LNCaP clone FGC (cell line): Measurements from ENCODE around the gene HS6ST1.

Experiments
- DNase-seq: peaks from one replicate; pipeline ENCODE4 v3.0.0-alpha.2; 2011; ENCODE audit warnings: low read depth
- H3K4me3 ChIP-seq: 2 replicates; pipeline ENCODE4 v1.5.1; 2011; ENCODE audit warnings: mild to moderate bottlenecking, low read depth, low read length, control low read depth
- TF ChIP-seq, protein P1 (sequence below): IDR thresholded peaks from 2 replicates; pipeline ENCODE4 v1.5.1; 2012; ENCODE audit warnings: mild to moderate bottlenecking; ENCODE audit not compliant: control insufficient read depth, insufficient read depth; ENCODE audit errors: extremely low read depth

Gene HS6ST1

DNA sequence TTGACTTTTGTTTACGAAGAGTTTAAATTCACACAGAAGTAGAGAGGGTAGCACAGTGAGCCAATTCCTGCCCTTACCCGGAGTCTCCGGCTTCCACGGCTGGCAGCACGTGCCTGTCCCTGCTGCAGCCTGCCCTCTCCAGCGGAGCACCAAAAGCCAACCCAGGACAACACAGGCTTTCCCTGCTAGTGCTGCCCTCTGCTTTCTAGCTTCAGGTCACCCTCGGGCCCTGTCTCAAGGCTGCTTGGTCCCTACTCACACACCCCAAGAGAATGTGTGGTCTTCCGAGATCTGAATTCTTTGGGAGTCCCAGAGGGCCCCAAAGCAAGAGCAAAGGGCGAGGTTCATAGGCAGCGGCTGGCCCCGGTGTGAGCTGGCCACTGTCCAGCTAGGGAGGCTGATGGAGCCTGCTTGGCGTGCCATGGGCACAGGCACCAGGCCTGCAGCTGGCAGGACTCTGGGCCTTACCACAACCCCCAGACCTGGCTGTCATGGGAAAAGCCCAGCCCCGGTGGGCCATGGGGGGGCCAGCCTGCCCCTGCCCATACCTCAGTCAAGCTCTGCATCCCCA lies 7.0 kb upstream of the HS6ST1 start:
- H3K4me3 ChIP-seq = no peak overlapping the region
- TF ChIP-seq, protein P1, sequence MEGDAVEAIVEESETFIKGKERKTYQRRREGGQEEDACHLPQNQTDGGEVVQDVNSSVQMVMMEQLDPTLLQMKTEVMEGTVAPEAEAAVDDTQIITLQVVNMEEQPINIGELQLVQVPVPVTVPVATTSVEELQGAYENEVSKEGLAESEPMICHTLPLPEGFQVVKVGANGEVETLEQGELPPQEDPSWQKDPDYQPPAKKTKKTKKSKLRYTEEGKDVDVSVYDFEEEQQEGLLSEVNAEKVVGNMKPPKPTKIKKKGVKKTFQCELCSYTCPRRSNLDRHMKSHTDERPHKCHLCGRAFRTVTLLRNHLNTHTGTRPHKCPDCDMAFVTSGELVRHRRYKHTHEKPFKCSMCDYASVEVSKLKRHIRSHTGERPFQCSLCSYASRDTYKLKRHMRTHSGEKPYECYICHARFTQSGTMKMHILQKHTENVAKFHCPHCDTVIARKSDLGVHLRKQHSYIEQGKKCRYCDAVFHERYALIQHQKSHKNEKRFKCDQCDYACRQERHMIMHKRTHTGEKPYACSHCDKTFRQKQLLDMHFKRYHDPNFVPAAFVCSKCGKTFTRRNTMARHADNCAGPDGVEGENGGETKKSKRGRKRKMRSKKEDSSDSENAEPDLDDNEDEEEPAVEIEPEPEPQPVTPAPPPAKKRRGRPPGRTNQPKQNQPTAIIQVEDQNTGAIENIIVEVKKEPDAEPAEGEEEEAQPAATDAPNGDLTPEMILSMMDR = no peak
- DNase-seq = peak; percentile 27

DNA sequence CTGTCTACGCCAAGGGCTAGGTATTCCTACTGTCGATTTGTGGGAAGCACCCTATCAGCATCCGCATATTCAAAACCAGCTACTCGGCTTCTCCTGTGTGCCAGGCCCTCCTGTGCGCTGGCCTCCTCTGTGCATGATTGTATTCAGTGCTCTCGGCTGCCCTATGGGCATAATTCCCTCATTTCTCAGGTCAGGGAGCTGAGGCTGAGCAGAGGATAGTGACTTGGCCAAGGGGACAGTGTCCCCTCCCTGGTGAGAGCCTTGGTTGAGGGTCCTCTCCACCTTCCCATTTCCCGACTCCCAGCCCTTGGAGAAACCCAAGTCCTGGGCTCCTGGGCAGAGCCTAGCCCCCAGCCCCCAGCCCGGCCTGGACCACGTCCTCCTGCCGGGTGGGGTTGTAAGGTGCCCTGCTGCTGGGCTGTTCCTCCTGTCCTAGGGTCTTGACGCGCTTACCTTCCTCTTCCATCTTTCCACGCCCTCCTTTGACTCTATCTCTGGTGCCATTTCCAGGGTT lies 6.3 kb upstream of the HS6ST1 start:
- TF ChIP-seq, protein P1 = no peak
- H3K4me3 ChIP-seq = no peak overlapping the region
- no peak for DNase-seq

DNA sequence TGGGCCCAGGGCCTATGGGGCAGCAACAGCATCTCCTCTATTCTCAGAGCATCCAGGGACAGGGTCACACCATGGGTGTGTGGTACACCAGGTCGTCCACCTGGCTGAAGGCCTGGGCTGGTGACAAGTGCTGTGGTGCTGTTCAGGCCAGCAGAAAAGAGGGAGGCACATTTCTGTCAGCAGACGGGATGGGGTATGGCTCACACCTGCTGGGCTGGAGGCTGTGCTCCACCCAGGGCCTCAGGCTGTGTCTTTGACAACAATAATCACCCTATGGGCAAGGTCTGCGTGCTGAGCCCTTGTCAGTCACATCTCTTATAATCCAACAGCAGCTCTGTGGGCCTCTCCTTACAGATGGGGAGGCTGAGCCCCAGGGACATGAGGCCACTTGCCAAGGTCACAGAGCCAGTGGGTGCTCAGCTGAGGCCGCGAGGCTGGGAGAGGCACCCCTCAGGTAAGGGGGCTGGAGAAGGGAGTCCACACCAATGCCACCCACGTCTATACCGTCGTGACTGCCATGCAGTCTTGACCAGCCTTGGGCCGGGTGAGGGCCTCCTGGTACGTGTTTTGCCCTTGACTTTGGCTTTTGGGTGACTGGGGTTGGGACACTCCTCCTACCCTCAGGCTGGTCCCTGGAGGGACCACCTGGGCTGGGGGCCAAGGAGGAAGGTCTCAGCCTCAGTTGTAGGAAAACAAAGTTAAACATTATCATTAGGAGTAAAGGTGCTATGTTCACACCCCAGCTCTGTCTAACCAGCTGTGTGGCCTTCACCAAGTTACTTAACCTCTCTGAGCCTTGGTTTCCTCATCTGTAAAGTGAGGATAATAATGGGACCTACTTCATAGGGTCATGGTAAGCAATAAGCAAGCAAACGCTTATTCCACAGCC lies 5.6 kb upstream of the HS6ST1 start:
- TF ChIP-seq, protein P1 = no peak
- no peak for DNase-seq
- no peak overlapping the region for H3K4me3 ChIP-seq

DNA sequence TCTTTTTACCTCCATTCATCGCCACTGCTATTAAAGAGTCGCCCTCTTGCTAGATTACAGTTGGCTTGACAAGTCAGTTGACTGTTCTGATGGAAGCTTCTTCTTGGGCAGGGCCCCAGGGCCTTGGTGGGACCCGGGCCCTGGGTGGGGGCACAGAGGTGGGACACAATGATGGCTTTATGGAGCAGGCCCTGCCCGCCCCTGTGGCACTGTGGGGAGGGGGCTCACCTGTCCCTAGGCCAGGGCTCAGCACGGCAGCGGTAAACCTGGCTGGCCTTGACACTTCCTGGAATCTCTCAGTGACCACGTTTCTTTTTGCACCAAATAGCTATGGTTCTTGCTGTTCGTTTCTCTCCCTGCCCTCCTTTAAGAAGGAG lies 4.9 kb upstream of the HS6ST1 start:
- H3K4me3 ChIP-seq = no peak overlapping the region
- TF ChIP-seq, protein P1 = no peak
- DNase-seq = no peak

DNA sequence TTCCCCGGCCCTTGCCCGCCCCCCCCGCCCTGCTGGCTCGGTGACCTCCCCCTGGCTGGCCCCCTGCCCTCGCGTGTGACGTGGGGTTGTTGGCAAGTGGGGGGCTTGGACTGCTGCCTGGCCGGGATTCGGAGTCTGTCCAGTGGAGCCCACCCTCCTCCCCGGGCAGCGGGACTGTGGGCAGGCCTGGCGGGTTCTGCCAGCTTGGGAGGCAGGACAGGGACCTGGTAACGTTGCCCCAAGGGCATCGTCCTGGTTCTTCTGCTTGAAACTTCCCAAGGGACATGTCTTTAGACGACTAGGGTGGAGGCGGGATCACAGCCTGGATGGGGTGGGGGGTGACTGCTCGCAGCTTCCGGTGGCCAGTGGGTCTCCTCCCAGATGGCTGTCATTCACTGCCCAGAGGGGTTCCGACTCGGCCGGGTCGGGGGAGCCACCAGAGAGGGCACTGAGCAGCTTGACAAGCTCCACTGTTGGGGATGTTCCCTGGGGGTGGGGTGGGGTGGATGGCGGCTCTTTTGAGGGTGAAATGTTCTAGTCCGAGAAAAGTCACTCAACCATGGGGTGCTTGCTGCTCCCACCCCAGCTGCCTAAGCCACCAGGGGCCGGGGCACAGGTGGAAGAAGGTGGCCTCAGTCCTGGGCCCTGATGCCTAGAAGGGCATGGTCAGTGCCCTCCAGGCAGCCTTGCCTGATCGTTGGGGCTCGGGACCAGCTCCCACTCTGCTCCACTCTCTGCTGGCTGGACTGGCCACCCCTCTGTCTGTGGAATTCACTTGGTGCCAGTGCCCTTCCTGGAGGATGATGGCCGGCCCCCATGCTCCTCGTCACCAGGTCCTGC lies 4.3 kb upstream of the HS6ST1 start:
- DNase-seq = no peak
- H3K4me3 ChIP-seq = no peak overlapping the region
- TF ChIP-seq, protein P1 = no peak

DNA sequence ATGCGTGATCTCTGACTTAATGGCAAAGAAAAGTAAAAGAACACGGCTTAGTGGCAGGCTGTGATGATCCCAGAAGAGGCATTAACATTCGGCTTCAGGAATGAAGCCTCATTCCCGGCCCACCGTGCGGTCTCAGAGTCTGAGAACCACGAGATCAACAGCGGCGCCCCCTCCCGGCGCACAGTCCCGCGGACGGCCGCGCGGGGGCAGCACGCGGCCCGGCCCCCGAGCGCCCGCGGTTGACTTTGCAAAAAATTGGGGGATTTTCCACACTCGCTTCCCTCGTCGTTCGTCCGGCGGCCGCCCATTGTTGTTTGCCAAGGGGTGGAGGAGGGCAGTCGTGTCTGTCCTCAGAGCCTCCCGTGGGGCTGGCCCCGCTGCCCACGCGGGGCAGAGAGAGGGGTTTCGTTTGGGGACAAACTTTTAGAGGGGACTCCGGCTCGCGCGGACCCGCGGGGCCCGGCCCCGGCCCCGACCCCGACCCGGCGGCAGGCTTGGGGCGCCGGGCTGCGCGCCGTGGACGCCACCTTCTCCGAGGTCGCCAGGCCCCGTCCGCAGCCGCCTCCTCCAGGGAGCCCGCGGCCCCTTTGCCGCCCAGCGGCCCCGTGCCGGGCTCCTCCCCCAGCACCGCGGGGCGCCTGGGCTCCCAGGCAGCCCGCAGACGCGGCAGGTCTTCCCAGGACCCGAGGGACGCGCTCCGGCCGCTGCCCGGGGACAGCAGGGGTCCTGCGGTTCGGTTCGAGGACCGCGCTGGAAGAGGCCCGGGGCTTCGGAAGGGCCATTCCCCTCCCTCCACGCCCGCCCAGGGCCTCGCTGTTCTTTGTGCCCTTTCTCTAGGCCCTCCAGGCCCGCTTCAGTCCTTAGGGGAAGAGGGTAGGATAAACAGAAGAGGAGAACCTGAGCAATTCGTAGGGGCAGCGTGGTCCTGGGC lies 3.4 kb upstream of the HS6ST1 start:
- TF ChIP-seq, protein P1 = peak; percentile 86

More for the DNA sequence above, 3.4 kb upstream of the HS6ST1 start:
- no peak for DNase-seq
- H3K4me3 ChIP-seq = peak overlapping the region; percentile 50
